HEK293 (cell line): ENCODE measurements around the gene ZFX.

Experiments
- CTCF ChIA-PET: fragments of 350-600 bp; formaldehyde crosslinking; extraction: SDS; loops from one replicate; lab custom pipeline; 2021; ENCODE audit warnings: antibody characterized with exemption; lab: Yijun Ruan, JAX
- POLR2A ChIA-PET: fragments of 300-600 bp; formaldehyde crosslinking; extraction: SDS; loops from one replicate; lab custom pipeline; 2020; ENCODE audit warnings: antibody characterized with exemption, inconsistent platforms; lab: Yijun Ruan, JAX
- H3K27ac ChIP-seq: fragments of 200-500 bp; sonication (Bioruptor generic); 2 replicates; pipeline ENCODE4 v1.5.1; 2014; ENCODE audit warnings: low read depth, low read length, control low read depth, inconsistent platforms; ENCODE audit errors: extremely low read depth
- H3K36me3 ChIP-seq, 2 experiments: fragments of 200-500 bp in 1 of 2; sonication (Bioruptor generic) in 1 of 2; 1 replicate in 1 of 2; 2 replicates in 1 of 2; pipeline ENCODE4 v1.5.1; 2014 to 2017; ENCODE audit warnings: inconsistent platforms in 2 of 2, low read length in 2 of 2; ENCODE audit not compliant: control insufficient read depth in 2 of 2, insufficient read depth in 1 of 2
- H3K4me1 ChIP-seq: fragments of 200-500 bp; sonication (Bioruptor generic); 2 replicates; pipeline ENCODE4 v1.5.1; 2014; ENCODE audit warnings: mild to moderate bottlenecking, low read length, inconsistent platforms; ENCODE audit not compliant: control insufficient read depth, insufficient read depth
- H3K4me3 ChIP-seq: 2 replicates; pipeline ENCODE4 v1.5.1; 2011; ENCODE audit warnings: low read depth, mild to moderate bottlenecking, control low read depth, low read length, moderate library complexity
- H3K9me3 ChIP-seq: fragments of 200-500 bp; sonication (Bioruptor generic); 2 replicates; pipeline ENCODE4 v1.5.1; 2014; ENCODE audit warnings: low read depth, low read length, inconsistent platforms; ENCODE audit not compliant: control insufficient read depth, insufficient read depth
- FEZF1 ChIP-seq: fragments of 450-650 bp; formaldehyde crosslinking; IDR thresholded peaks from 2 replicates; pipeline ENCODE4 v1.5.1; 2016; ENCODE audit warnings: missing biosample characterization, missing genetic modification characterization
- GLIS2 ChIP-seq: fragments of 450-650 bp; formaldehyde crosslinking; IDR thresholded peaks from 2 replicates; pipeline ENCODE4 v1.5.1; 2016; ENCODE audit warnings: missing biosample characterization, missing genetic modification characterization
- KLF1 ChIP-seq: fragments of 450-650 bp; formaldehyde crosslinking; IDR thresholded peaks from 2 replicates; pipeline ENCODE4 v1.5.1; 2016; ENCODE audit warnings: missing biosample characterization, missing genetic modification characterization
- KLF7 ChIP-seq: fragments of 450-650 bp; formaldehyde crosslinking; IDR thresholded peaks from 2 replicates; pipeline ENCODE4 v1.5.1; 2016; ENCODE audit warnings: missing biosample characterization, missing genetic modification characterization, borderline replicate concordance
- OSR2 ChIP-seq: fragments of 450-650 bp; formaldehyde crosslinking; IDR thresholded peaks from 2 replicates; pipeline ENCODE4 v1.5.1; 2016; ENCODE audit warnings: missing biosample characterization, missing genetic modification characterization
- RBAK ChIP-seq: fragments of 450-650 bp; formaldehyde crosslinking; IDR thresholded peaks from 2 replicates; pipeline ENCODE4 v1.5.1; 2016; ENCODE audit warnings: missing biosample characterization, missing genetic modification characterization
- SCRT2 ChIP-seq: fragments of 450-650 bp; formaldehyde crosslinking; IDR thresholded peaks from 2 replicates; pipeline ENCODE4 v1.5.1; 2016; ENCODE audit warnings: missing biosample characterization, missing genetic modification characterization
- SP7 ChIP-seq: fragments of 450-650 bp; formaldehyde crosslinking; IDR thresholded peaks from 2 replicates; pipeline ENCODE4 v1.5.1; 2016; ENCODE audit warnings: missing biosample characterization, missing genetic modification characterization
- ZBTB17 ChIP-seq: fragments of 450-650 bp; formaldehyde crosslinking; IDR thresholded peaks from 2 replicates; pipeline ENCODE4 v1.5.1; 2016; ENCODE audit warnings: missing biosample characterization, missing genetic modification characterization
- ZBTB7A ChIP-seq: fragments of 450-650 bp; formaldehyde crosslinking; IDR thresholded peaks from 2 replicates; pipeline ENCODE4 v1.5.1; 2016; ENCODE audit warnings: low read depth, missing biosample characterization, missing genetic modification characterization
- ZFHX2 ChIP-seq: fragments of 450-650 bp; formaldehyde crosslinking; conservative IDR thresholded peaks from 2 replicates; pipeline ENCODE4 v1.5.1; 2016; ENCODE audit warnings: missing biosample characterization, missing genetic modification characterization
- ZNF24 ChIP-seq: fragments of 450-650 bp; formaldehyde crosslinking; IDR thresholded peaks from 2 replicates; pipeline ENCODE4 v1.5.1; 2016; ENCODE audit warnings: missing biosample characterization, missing genetic modification characterization
- ZNF266 ChIP-seq: fragments of 450-650 bp; formaldehyde crosslinking; IDR thresholded peaks from 2 replicates; pipeline ENCODE4 v1.5.1; 2016; ENCODE audit warnings: missing biosample characterization, missing genetic modification characterization, low read depth
- ZNF302 ChIP-seq: fragments of 450-650 bp; formaldehyde crosslinking; IDR thresholded peaks from 2 replicates; pipeline ENCODE4 v1.5.1; 2016; ENCODE audit warnings: missing biosample characterization, missing genetic modification characterization, low read depth
- ZNF354C ChIP-seq: fragments of 450-650 bp; formaldehyde crosslinking; IDR thresholded peaks from 2 replicates; pipeline ENCODE4 v1.5.1; 2016; ENCODE audit warnings: missing biosample characterization, missing genetic modification characterization, low read depth, borderline replicate concordance
- ZNF398 ChIP-seq: fragments of 450-650 bp; formaldehyde crosslinking; IDR thresholded peaks from 2 replicates; pipeline ENCODE4 v1.5.1; 2017; ENCODE audit warnings: missing biosample characterization, missing genetic modification characterization
- ZNF561 ChIP-seq: fragments of 450-650 bp; IDR thresholded peaks from 2 replicates; pipeline ENCODE4 v1.5.1; 2018; ENCODE audit warnings: missing biosample characterization, missing genetic modification characterization, borderline replicate concordance
- ZNF571 ChIP-seq: fragments of 450-650 bp; formaldehyde crosslinking; IDR thresholded peaks from 2 replicates; pipeline ENCODE4 v1.5.0; 2017; ENCODE audit warnings: missing biosample characterization, missing genetic modification characterization
- ZNF843 ChIP-seq: fragments of 450-650 bp; formaldehyde crosslinking; IDR thresholded peaks from 2 replicates; pipeline ENCODE4 v1.5.1; 2016; ENCODE audit warnings: missing biosample characterization, missing genetic modification characterization
- TF ChIP-seq, protein P1 (sequence below): fragments of 450-650 bp; formaldehyde crosslinking; IDR thresholded peaks from 2 replicates; pipeline ENCODE4 v1.5.1; 2016; ENCODE audit warnings: missing biosample characterization, missing genetic modification characterization
- TF ChIP-seq, protein P2 (sequence below): fragments of 450-650 bp; formaldehyde crosslinking; IDR thresholded peaks from 2 replicates; pipeline ENCODE4 v1.5.1; 2017; ENCODE audit warnings: missing biosample characterization, missing genetic modification characterization
- TF ChIP-seq, protein P3 (sequence below): fragments of 450-650 bp; formaldehyde crosslinking; IDR thresholded peaks from 2 replicates; pipeline ENCODE4 v1.5.1; 2016; ENCODE audit warnings: missing biosample characterization, missing genetic modification characterization, low read depth
- TF ChIP-seq, protein P4 (sequence below): fragments of 450-650 bp; formaldehyde crosslinking; IDR thresholded peaks from 2 replicates; pipeline ENCODE4 v1.5.1; 2017; ENCODE audit warnings: missing biosample characterization, missing genetic modification characterization
- TF ChIP-seq, protein P5 (sequence below): fragments of 450-650 bp; formaldehyde crosslinking; IDR thresholded peaks from 2 replicates; pipeline ENCODE4 v1.5.1; 2016; ENCODE audit warnings: missing biosample characterization, missing genetic modification characterization

Gene ZFX

GRCh38 chrX:24124244-24124799 lies 25.2 kb upstream of the ZFX start (continued):
- TF ChIP-seq, protein P1, sequence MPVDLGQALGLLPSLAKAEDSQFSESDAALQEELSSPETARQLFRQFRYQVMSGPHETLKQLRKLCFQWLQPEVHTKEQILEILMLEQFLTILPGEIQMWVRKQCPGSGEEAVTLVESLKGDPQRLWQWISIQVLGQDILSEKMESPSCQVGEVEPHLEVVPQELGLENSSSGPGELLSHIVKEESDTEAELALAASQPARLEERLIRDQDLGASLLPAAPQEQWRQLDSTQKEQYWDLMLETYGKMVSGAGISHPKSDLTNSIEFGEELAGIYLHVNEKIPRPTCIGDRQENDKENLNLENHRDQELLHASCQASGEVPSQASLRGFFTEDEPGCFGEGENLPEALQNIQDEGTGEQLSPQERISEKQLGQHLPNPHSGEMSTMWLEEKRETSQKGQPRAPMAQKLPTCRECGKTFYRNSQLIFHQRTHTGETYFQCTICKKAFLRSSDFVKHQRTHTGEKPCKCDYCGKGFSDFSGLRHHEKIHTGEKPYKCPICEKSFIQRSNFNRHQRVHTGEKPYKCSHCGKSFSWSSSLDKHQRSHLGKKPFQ (tag by site-specific recombination), result peak; percentile 95
- no peak for TF ChIP-seq RBAK (tag by site-specific recombination)
- TF ChIP-seq ZNF561 (tag by site-specific recombination), result 0 out of 2 replicates have a peak, but pooled peaks have one; percentile 35
- TF ChIP-seq FEZF1 (tag by site-specific recombination), result peak; percentile 90
- TF ChIP-seq ZNF843 (tag by site-specific recombination), result peak; percentile 56; the same call in 1 of the 2 replicates
- no peak for TF ChIP-seq ZNF398
- TF ChIP-seq, protein P2, sequence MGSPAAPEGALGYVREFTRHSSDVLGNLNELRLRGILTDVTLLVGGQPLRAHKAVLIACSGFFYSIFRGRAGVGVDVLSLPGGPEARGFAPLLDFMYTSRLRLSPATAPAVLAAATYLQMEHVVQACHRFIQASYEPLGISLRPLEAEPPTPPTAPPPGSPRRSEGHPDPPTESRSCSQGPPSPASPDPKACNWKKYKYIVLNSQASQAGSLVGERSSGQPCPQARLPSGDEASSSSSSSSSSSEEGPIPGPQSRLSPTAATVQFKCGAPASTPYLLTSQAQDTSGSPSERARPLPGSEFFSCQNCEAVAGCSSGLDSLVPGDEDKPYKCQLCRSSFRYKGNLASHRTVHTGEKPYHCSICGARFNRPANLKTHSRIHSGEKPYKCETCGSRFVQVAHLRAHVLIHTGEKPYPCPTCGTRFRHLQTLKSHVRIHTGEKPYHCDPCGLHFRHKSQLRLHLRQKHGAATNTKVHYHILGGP (tag by site-specific recombination), result peak; percentile 80
- TF ChIP-seq SCRT2, result peak; percentile 90
- 0 out of 2 replicates have a peak, but pooled peaks have one; percentile 30 for TF ChIP-seq ZFHX2 (tag by site-specific recombination)
- TF ChIP-seq OSR2, result peak; percentile 56; the same call in 1 of the 2 replicates
- no peak for TF ChIP-seq ZNF302 (tag by site-specific recombination)
- TF ChIP-seq GLIS2 (tag by site-specific recombination), result no peak
- no peak for TF ChIP-seq ZBTB7A (tag by site-specific recombination)
- no peak for TF ChIP-seq ZNF571 (tag by site-specific recombination)
- TF ChIP-seq KLF1 (tag by site-specific recombination), result 0 out of 2 replicates have a peak, but pooled peaks have one; percentile 12
- TF ChIP-seq, all 188 proteins: peak for 14

DNA sequence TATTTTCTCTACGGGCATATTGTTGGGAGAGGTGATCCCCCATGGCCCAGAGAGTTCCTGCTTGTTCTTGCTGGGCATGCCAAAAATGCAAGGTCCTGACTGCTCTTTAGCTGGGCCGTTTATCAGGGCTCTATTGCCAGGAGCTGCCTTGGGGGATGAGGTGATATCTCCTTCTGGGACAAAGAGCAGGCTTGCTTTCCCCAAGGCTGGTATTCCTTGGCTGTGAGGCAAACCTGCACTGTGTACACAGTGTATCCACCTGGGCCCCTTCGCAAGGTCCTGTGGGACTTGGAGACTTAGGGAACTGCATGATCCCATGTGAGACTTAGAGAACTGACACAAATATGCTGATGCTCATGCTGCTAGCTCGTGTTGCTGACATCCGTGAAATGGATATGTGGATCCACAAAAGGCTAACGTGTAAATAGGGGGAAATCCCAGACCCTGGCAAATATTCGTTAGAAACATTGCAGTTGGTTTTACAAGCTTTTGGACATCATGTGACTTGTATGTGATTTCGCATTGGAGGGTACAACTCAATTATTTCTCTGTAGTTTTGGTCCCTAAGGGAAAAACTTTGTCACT lies 24.4 kb upstream of the ZFX start:
- Histone ChIP-seq H3K36me3 (no peaks in the 10 kb centered on the region), H3K4me1 (peaks cover 24% of the 10 kb centered on the region), H3K27ac (peak overlapping the region; percentile 48), H3K9me3 (no peaks in the 10 kb centered on the region), H3K4me3 (no peak overlapping the region)
- ChIA-PET POLR2A (interaction anchor here (0.6 kb wide), 1 partner anchor 99 kb away, joined by 3 read pairs; no protein-coding TSS in a partner anchor), CTCF (interaction anchor here (0.5 to 1.6 kb wide), 6 partner anchors 12 to 137 kb away, joined by 3 to 5 read pairs (median 4); no protein-coding TSS in a partner anchor)
- TF ChIP-seq, protein P3, sequence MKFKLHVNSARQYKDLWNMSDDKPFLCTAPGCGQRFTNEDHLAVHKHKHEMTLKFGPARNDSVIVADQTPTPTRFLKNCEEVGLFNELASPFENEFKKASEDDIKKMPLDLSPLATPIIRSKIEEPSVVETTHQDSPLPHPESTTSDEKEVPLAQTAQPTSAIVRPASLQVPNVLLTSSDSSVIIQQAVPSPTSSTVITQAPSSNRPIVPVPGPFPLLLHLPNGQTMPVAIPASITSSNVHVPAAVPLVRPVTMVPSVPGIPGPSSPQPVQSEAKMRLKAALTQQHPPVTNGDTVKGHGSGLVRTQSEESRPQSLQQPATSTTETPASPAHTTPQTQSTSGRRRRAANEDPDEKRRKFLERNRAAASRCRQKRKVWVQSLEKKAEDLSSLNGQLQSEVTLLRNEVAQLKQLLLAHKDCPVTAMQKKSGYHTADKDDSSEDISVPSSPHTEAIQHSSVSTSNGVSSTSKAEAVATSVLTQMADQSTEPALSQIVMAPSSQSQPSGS (tag by site-specific recombination), result no peak
- no peak for TF ChIP-seq ZNF354C (tag by site-specific recombination)
- TF ChIP-seq ZBTB17 (tag by site-specific recombination), result peak; percentile 16
- TF ChIP-seq KLF7, result no peak
- TF ChIP-seq, protein P4, sequence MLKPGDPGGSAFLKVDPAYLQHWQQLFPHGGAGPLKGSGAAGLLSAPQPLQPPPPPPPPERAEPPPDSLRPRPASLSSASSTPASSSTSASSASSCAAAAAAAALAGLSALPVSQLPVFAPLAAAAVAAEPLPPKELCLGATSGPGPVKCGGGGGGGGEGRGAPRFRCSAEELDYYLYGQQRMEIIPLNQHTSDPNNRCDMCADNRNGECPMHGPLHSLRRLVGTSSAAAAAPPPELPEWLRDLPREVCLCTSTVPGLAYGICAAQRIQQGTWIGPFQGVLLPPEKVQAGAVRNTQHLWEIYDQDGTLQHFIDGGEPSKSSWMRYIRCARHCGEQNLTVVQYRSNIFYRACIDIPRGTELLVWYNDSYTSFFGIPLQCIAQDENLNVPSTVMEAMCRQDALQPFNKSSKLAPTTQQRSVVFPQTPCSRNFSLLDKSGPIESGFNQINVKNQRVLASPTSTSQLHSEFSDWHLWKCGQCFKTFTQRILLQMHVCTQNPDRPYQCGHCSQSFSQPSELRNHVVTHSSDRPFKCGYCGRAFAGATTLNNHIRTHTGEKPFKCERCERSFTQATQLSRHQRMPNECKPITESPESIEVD, result no peak
- no peak for TF ChIP-seq ZFHX2 (tag by site-specific recombination)
- TF ChIP-seq, protein P5, sequence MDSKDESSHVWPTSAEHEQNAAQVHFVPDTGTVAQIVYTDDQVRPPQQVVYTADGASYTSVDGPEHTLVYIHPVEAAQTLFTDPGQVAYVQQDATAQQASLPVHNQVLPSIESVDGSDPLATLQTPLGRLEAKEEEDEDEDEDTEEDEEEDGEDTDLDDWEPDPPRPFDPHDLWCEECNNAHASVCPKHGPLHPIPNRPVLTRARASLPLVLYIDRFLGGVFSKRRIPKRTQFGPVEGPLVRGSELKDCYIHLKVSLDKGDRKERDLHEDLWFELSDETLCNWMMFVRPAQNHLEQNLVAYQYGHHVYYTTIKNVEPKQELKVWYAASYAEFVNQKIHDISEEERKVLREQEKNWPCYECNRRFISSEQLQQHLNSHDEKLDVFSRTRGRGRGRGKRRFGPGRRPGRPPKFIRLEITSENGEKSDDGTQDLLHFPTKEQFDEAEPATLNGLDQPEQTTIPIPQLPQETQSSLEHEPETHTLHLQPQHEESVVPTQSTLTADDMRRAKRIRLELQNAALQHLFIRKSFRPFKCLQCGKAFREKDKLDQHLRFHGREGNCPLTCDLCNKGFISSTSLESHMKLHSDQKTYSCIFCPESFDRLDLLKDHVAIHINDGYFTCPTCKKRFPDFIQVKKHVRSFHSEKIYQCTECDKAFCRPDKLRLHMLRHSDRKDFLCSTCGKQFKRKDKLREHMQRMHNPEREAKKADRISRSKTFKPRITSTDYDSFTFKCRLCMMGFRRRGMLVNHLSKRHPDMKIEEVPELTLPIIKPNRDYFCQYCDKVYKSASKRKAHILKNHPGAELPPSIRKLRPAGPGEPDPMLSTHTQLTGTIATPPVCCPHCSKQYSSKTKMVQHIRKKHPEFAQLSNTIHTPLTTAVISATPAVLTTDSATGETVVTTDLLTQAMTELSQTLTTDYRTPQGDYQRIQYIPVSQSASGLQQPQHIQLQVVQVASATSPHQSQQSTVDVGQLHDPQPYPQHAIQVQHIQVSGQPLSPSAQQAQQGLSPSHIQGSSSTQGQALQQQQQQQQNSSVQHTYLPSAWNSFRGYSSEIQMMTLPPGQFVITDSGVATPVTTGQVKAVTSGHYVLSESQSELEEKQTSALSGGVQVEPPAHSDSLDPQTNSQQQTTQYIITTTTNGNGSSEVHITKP, result 0 out of 2 replicates have a peak, but pooled peaks have one; percentile 11
- TF ChIP-seq ZNF24 (tag by site-specific recombination), result no peak
- no peak for TF ChIP-seq SP7
- TF ChIP-seq ZNF266, result no peak
- TF ChIP-seq FEZF1 (tag by site-specific recombination), result peak; percentile 96
